ENCODE data around the gene WWOX. TPM values are rescaled to one million over a fixed set of nuclear protein-coding genes. Genes with fewer than 3 reads are reported as not detected.

The WWOX gene
- total RNA-seq, 1 donor from 2014 or later = 28.2 TPM

DNA sequence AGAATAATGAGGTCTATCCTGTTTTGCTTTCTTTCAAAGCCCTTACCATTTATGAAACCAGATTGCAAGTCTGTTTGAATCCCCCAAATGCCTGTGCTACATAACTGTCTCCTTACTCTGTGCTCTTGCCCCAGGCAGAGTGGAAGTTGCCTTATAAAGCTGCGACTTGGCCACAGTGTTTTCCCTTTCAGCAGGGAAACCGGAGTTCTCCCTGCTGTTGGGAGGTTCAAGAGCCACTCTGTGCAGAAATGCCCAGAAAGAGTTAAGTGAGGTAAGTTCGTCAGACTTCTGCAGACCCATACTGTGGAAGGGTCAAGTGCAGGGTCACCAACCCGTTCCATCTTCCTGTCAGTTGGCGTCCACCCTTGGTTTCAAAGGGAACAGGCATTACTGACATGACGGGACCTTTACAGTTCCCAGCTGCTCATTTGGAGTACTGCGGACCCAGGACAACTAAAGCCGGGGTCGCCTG is 508.9 kb downstream of the WWOX start:
- peak overlapping the region; percentile 66 for H3K4me3 Mint-ChIP-seq
- H3K9me3 Mint-ChIP-seq = peaks cover 4% of the 10 kb centered on the region
- peaks cover 52% of the 10 kb centered on the region for H3K4me1 Mint-ChIP-seq (ENCODE audit: unreplicated experiment)
- DNase-seq (ENCODE audit: extremely low spot score, unreplicated experiment) = no peak
- no peak for TF ChIP-seq CTCF (conservative IDR thresholded peaks at IDR 0.05)
- peaks cover 7% of the 10 kb centered on the region for H3K27me3 Mint-ChIP-seq
- H3K27ac Mint-ChIP-seq = peak overlapping the region; percentile 53
- no peaks in the 10 kb centered on the region for H3K36me3 Mint-ChIP-seq

- H3K4me3 Mint-ChIP-seq = peak overlapping the region; percentile 67
- H3K4me1 Mint-ChIP-seq (ENCODE audit: unreplicated experiment) = peaks cover 52% of the 10 kb centered on the region
- no peak for DNase-seq (ENCODE audit: extremely low spot score, unreplicated experiment)
- peaks cover 4% of the 10 kb centered on the region for H3K9me3 Mint-ChIP-seq
- peak overlapping the region; percentile 65 for H3K27ac Mint-ChIP-seq
- H3K36me3 Mint-ChIP-seq = no peaks in the 10 kb centered on the region
- H3K27me3 Mint-ChIP-seq = peaks cover 7% of the 10 kb centered on the region
- no peak for TF ChIP-seq CTCF (conservative IDR thresholded peaks at IDR 0.05)
Measured at GRCh38 chr16:78609402-78610274, 510.2 kb downstream of the WWOX start.

DNA sequence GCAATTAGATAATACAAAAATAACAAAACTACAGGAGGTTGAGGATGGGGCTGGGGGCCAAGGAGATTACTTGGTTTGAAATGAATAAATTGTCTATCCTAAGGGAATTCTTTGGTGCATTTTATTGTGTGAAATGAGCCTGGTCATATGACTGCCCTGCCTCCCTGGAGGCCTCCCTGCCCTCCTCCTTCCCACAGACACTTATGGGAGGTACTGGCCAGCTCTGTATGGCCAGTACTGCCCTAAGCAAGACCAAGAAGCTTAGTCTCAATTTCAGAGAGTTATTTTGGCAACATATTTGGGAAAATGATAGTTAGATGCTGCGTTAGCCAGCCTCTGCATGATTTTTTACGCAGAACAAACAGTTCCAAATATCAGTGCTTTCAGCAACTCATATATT is 511.9 kb downstream of the WWOX start:
- H3K27me3 Mint-ChIP-seq = peaks cover 7% of the 10 kb centered on the region
- DNase-seq (ENCODE audit: extremely low spot score, unreplicated experiment) = no peak

DNA sequence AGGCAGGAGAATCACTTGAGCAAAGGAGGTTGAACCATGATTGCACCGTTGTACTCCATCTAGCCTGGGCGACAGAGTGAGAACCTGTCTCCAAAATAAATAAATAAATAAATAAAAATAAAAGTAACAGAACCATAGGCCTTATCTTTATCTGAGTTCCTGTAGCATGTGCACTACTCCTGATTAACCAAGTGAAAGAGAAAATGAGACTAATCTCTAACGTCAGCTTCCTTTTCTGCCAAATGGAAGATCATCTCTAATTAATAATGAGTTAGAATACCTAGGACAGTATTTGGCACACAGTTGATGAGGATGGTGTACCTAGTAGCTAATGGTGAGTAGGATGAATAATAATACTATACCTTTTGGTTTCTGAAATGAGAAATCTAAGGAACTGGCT is 520.4 kb downstream of the WWOX start:
- Mint-ChIP-seq H3K9me3 (no peaks in the 10 kb centered on the region), H3K4me3 (no peak overlapping the region), H3K4me1 (ENCODE audit: unreplicated experiment) (peaks cover 6% of the 10 kb centered on the region), H3K27me3 (no peaks in the 10 kb centered on the region), H3K36me3 (no peaks in the 10 kb centered on the region), H3K27ac (no peak overlapping the region)
- TF ChIP-seq CTCF (conservative IDR thresholded peaks at IDR 0.05) = no peak
- DNase-seq (ENCODE audit: extremely low spot score, unreplicated experiment) = no peak

More for the DNA sequence above, 511.9 kb downstream of the WWOX start:
- no peaks in the 10 kb centered on the region for H3K36me3 Mint-ChIP-seq
- no peak overlapping the region for H3K27ac Mint-ChIP-seq
- peaks cover 4% of the 10 kb centered on the region for H3K9me3 Mint-ChIP-seq
- no peak overlapping the region for H3K4me3 Mint-ChIP-seq
- TF ChIP-seq CTCF (conservative IDR thresholded peaks at IDR 0.05) = no peak
- peaks cover 39% of the 10 kb centered on the region for H3K4me1 Mint-ChIP-seq (ENCODE audit: unreplicated experiment)

GRCh38 chr16:78620291-78620690 is 520.8 kb downstream of the WWOX start:
- no peak for DNase-seq (ENCODE audit: extremely low spot score, unreplicated experiment)
- peaks cover 6% of the 10 kb centered on the region for H3K4me1 Mint-ChIP-seq (ENCODE audit: unreplicated experiment)
- no peaks in the 10 kb centered on the region for H3K9me3 Mint-ChIP-seq
- H3K4me3 Mint-ChIP-seq = no peak overlapping the region
- no peaks in the 10 kb centered on the region for H3K27me3 Mint-ChIP-seq
- TF ChIP-seq CTCF (conservative IDR thresholded peaks at IDR 0.05) = no peak
- H3K36me3 Mint-ChIP-seq = no peaks in the 10 kb centered on the region
- H3K27ac Mint-ChIP-seq = no peak overlapping the region
